Epithelial cell of umbilical artery (primary cell): ENCODE results near the gene C2orf76. TPM values are rescaled to one million over a fixed set of nuclear protein-coding genes. Genes with fewer than 3 reads are reported as not detected.

Experiments
- total RNA-seq: library from RNA; depleted of rRNA; stranded (reverse); fragments of >200 nt; gene quantifications from 2 replicates; pipeline ENCODE4 v1.2.3, GENCODE V29; 2014

C2orf76 gene
- total RNA-seq = 13.3 and 16.0 TPM in 2 replicates

DNA sequence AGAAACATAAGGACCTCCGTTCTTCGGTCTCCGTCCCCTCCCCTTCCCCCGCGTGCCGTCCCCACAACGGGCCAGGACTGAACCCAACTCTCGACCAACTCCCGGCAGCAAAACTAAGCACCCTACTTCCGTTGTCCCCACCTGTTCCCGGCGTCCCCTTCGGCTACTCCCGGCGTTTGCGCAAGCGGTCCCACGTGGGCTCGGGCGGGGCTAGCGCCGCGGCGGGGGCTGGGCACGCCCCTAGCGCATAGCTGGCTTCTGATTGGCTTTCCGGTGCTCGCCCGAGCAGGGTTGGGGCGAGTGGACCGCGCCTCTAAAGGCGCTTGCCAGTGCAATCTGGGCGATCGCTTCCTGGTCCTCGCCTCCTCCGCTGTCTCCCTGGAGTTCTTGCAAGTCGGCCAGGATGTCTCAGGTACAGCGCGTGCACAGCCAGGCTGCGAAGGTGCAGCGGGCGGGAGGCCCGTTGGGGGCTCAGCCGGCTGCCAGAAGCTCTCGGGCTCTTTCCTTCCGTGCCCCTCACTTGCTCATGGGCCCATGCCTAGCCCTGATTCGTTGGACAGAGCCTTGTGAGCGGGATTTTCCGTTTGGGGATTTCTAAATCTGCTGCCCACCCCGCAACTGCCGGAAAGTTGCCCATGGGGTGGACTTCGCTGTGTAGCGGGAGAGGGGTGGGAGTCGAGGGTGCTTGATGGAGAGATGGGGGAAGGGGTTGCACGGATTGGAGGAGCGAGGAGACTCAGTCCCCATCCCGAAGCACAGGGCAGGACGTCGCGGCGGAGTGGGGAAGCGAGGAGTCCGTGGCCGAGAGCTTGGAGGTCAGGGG is at the start of gene C2orf76, which contains the start of gene DBI:
C2orf76 (minus strand) TSS at position 186 of the 823 bp plus-strand sequence. CDS start 26,875 bp downstream, outside the sequence.
DBI (plus strand) TSS at position 329 of the 823 bp plus-strand sequence; CDS start at position 404, 75 bp downstream.

Other genes starting within 250 kb of the C2orf76 start
- 0.15 TPM in 1 of 2 replicates, not detected in the other for gene C1QL2, start 208.1 kb downstream of the C2orf76 start, total RNA-seq
- 2.1 and 6.8 TPM in 2 replicates for gene STEAP3, start 143.0 kb downstream of the C2orf76 start, total RNA-seq
- 109 and 119 TPM in 2 replicates for gene DBI, start 143 bp upstream of the C2orf76 start, total RNA-seq
- gene TMEM37, start 65.0 kb upstream of the C2orf76 start, total RNA-seq = 0.32 and 0.91 TPM in 2 replicates
- not detected in 2 replicates for gene SCTR, start 157.6 kb upstream of the C2orf76 start, total RNA-seq
- 0.15 and 0.32 TPM in 2 replicates for gene CFAP221, start 177.6 kb upstream of the C2orf76 start, total RNA-seq